Endothelial cell of umbilical vein (primary cell): ENCODE measurements around the gene CXCL3. TPM values are rescaled to one million over a fixed set of nuclear protein-coding genes. Genes with fewer than 3 reads are reported as not detected.

Experiments
- BruUV-seq: library from RNA; stranded (reverse); fragments of 400-500 nt; replicated peaks from 2 replicates; lab custom pipeline; 2021; lab: Mats Ljungman, UMichigan
- CTCF ChIA-PET: fragments of 300-600, 350-600 bp; sonication (Branson Sonifier 250); formaldehyde crosslinking; loops from one replicate; lab custom pipeline; 2021; ENCODE audit warnings: antibody characterized with exemption, inconsistent platforms; lab: Charles Lee
- POLR2A ChIA-PET: fragments of 300-600, 350-600 bp; sonication (Branson Sonifier 250); formaldehyde crosslinking; loops from one replicate; lab custom pipeline; 2021; ENCODE audit warnings: antibody characterized with exemption, inconsistent platforms; lab: Charles Lee
- DNase-seq: peaks from one replicate; pipeline ENCODE4 v3.0.0-alpha.2; 2011; ENCODE audit warnings: low read depth, low spot score
- FAIRE-seq: peaks from 2 replicates; lab custom pipeline; 2011; peaks lifted over from hg19 to GRCh38; lab: Jason Lieb, UNC
- H2AFZ ChIP-seq: 2 replicates; pipeline ENCODE4 v1.6.0; 2012; ENCODE audit warnings: low read depth, low read length, control low read depth, inconsistent platforms
- H3K27ac ChIP-seq: 2 replicates; pipeline ENCODE4 v1.5.1; 2011; ENCODE audit warnings: low read depth, mild to moderate bottlenecking, control low read depth, low read length, moderate library complexity; ENCODE audit not compliant: insufficient read depth
- H3K27me3 ChIP-seq, 2 experiments: 2 replicates each; pipeline versions ENCODE4 v1.6.0 to v1.6.1; 2011; ENCODE audit warnings: low read length in 2 of 2, mixed read lengths in 1 of 2; ENCODE audit not compliant: control insufficient read depth in 2 of 2, insufficient read depth in 2 of 2
- H3K36me3 ChIP-seq, 2 experiments: 2 replicates in 1 of 2; 3 replicates in 1 of 2; pipeline ENCODE4 v1.5.1; 2011; ENCODE audit warnings: low read length in 2 of 2, mild to moderate bottlenecking in 1 of 2, moderate library complexity in 1 of 2; ENCODE audit not compliant: control insufficient read depth in 2 of 2, insufficient read depth in 2 of 2; ENCODE audit errors: extremely low read depth in 1 of 2
- H3K4me1 ChIP-seq: 3 replicates; pipeline ENCODE4 v1.5.1; 2011; ENCODE audit warnings: mild to moderate bottlenecking, low read length; ENCODE audit not compliant: control insufficient read depth, insufficient read depth; ENCODE audit errors: extremely low read depth
- H3K4me2 ChIP-seq: 2 replicates; pipeline ENCODE4 v1.6.1; 2011; ENCODE audit warnings: low read length, control low read depth, mixed read lengths; ENCODE audit not compliant: insufficient read depth
- H3K4me3 ChIP-seq, 3 experiments: fragments of 200-600 bp in 1 of 3; sonication (generic), shearing (Covaris generic) in 1 of 3; replicated peaks in 1 of 3; 2 replicates each; pipeline ENCODE4 v1.5.1; 2011 to 2016; ENCODE audit warnings: control low read depth in 3 of 3, low read length in 3 of 3, mild to moderate bottlenecking in 2 of 3, inconsistent platforms in 1 of 3, low read depth in 1 of 3, moderate library complexity in 1 of 3; ENCODE audit not compliant: insufficient read depth in 1 of 3
- H3K79me2 ChIP-seq: 2 replicates; pipeline ENCODE4 v1.6.0; 2012; ENCODE audit warnings: low read length, inconsistent platforms; ENCODE audit not compliant: control insufficient read depth, insufficient read depth
- H3K9ac ChIP-seq: replicated peaks from 2 replicates; pipeline ENCODE3; 2011; ENCODE audit warnings: low read length, control low read depth; ENCODE audit not compliant: insufficient read depth; ENCODE audit errors: extremely low read depth
- H3K9me1 ChIP-seq: replicated peaks from 3 replicates; pipeline ENCODE4 v1.6.0; 2011; ENCODE audit warnings: mild to moderate bottlenecking, low read length; ENCODE audit not compliant: control insufficient read depth, insufficient read depth; ENCODE audit errors: extremely low read depth
- H3K9me3 ChIP-seq: replicated peaks from 2 replicates; pipeline ENCODE4 v1.5.1; 2012; ENCODE audit warnings: low read length, inconsistent platforms; ENCODE audit not compliant: control insufficient read depth, insufficient read depth
- H4K20me1 ChIP-seq: replicated peaks from 2 replicates; pipeline ENCODE3; 2011; ENCODE audit warnings: mild to moderate bottlenecking, low read length; ENCODE audit not compliant: control insufficient read depth, insufficient read depth; ENCODE audit errors: extremely low read depth
- EZH2 ChIP-seq: IDR thresholded peaks from 2 replicates; pipeline ENCODE4 v1.6.1; 2012; ENCODE audit warnings: borderline replicate concordance, low read depth, mild to moderate bottlenecking, moderate library complexity, low read length, inconsistent platforms; ENCODE audit not compliant: severe bottlenecking
- FOS ChIP-seq: IDR thresholded peaks from 2 replicates; pipeline ENCODE4 v1.6.1; 2011; ENCODE audit warnings: mild to moderate bottlenecking, low read length, moderate library complexity, borderline replicate concordance; ENCODE audit not compliant: insufficient read depth
- JUN ChIP-seq: IDR thresholded peaks from 2 replicates; pipeline ENCODE4 v1.6.1; 2011; ENCODE audit warnings: borderline replicate concordance, low read depth; ENCODE audit not compliant: insufficient read length, insufficient read depth
- MYC ChIP-seq: IDR thresholded peaks from one replicate; pipeline ENCODE4 v1.6.1; 2011; ENCODE audit warnings: mild to moderate bottlenecking, low read depth, low read length
- POLR2A ChIP-seq: IDR thresholded peaks from 2 replicates; pipeline ENCODE4 v1.6.1; 2012; ENCODE audit warnings: low read depth, mild to moderate bottlenecking, control low read depth, low read length
- POLR2AphosphoS5 ChIP-seq: IDR thresholded peaks from 2 replicates; pipeline ENCODE4 v1.6.1; 2012; ENCODE audit warnings: low read depth, mild to moderate bottlenecking, control low read depth, low read length, moderate library complexity; ENCODE audit not compliant: insufficient read depth
- dilution Hi-C: fragments of 300-500 bp; cut with MboI; formaldehyde crosslinking; loops from one replicate; pipeline ENCODE4 v1.15.0; 2019; ENCODE audit warnings: low sequenced_read_pairs; ENCODE audit not compliant: extremely low pct_ligation_motif_present
- intact Hi-C: fragments of 100-400 bp; cut with micrococcal nuclease; formaldehyde crosslinking; loops from one replicate; pipeline ENCODE4 v1.10.0; 2022
- polyA plus RNA-seq, 4 experiments: library from polyadenylated mRNA; depleted of rRNA in 3 of 4; stranded (reverse) in 3 of 4; unstranded in 1 of 4; fragments of >200 nt; gene quantifications; 2 replicates each; pipeline versions ENCODE4 v1.2.1 to v1.2.3, GENCODE V29; 2011 to 2012; ENCODE audit warnings: missing spikeins in 1 of 4
- total RNA-seq: library from RNA; stranded (reverse); gene quantifications from 2 replicates; pipeline ENCODE4 v1.2.3, GENCODE V29; 2021
- TF ChIP-seq, protein P1 (sequence below), 2 donors: IDR thresholded peaks; 1 replicate in 1 of 2; 2 replicates in 1 of 2; pipeline ENCODE4 v1.5.1; 2011; ENCODE audit warnings: low read length in 2 of 2, mild to moderate bottlenecking in 2 of 2, moderate library complexity in 2 of 2, control low read depth in 1 of 2, inconsistent platforms in 1 of 2, low read depth in 1 of 2; ENCODE audit not compliant: insufficient read depth in 1 of 2; ENCODE audit errors: extremely low read depth in 1 of 2
- TF ChIP-seq, protein P2 (sequence below): IDR thresholded peaks from 2 replicates; pipeline ENCODE4 v1.6.1; 2011; ENCODE audit not compliant: insufficient read depth, insufficient read length

The CXCL3 gene
- total and polyA plus RNA-seq, 2 donors (not counting 3 experiments of a cell fraction or from before 2014, with no cell fraction given): 1.1 to 1.3 TPM

GRCh38 chr4:73998040-73999011 lies 40.2 kb downstream of the CXCL3 start, which contains the start of gene CXCL5:
Gene CXCL5, minus strand, starts transcription at chr4:73998677. Its CDS starts 96 bp downstream, at chr4:73998581.
- H3K9ac ChIP-seq: peak within 1 kb of the TSS; percentile 13
- H3K36me3 ChIP-seq: no peaks in the 10 kb centered on the region
- H3K79me2 ChIP-seq: no peaks in the 10 kb centered on the region
- POLR2A ChIA-PET: interaction anchor here (0.6 to 1.0 kb wide), 3 partner anchors 100 to 409 kb away, joined by 3 to 5 read pairs (median 3); partner anchors contain the start of gene CXCL2
- intact Hi-C loops (loop anchor here (2.0 kb wide), 2 partner anchors 20 to 136 kb away; no protein-coding TSS in a partner anchor), dilution Hi-C loops (no loop called here)
- peak; percentile 41 for DNase-seq
- no TSS peak for BruUV-seq
- H3K9me3 ChIP-seq: no peaks in the 10 kb centered on the region
- no peaks in the 10 kb centered on the region for H3K27me3 ChIP-seq
- FAIRE-seq: peak; percentile 66
- no peak within 1 kb of the TSS for H3K27ac ChIP-seq
- H3K4me2 ChIP-seq: peak within 1 kb of the TSS; percentile 64
- H4K20me1 ChIP-seq: no peaks in the 10 kb centered on the region
- CTCF ChIA-PET: interaction anchor here (0.6 to 2.0 kb wide), 14 partner anchors 18 to 425 kb away, joined by 3 to 14 read pairs (median 3); partner anchors contain the start of gene CXCL3
- peak within 1 kb of the TSS; percentile 93 for H2AFZ ChIP-seq
- peaks cover 10% of the 10 kb centered on the region for H3K4me1 ChIP-seq
- no peak for TF ChIP-seq MYC
- TF ChIP-seq, protein P1, sequence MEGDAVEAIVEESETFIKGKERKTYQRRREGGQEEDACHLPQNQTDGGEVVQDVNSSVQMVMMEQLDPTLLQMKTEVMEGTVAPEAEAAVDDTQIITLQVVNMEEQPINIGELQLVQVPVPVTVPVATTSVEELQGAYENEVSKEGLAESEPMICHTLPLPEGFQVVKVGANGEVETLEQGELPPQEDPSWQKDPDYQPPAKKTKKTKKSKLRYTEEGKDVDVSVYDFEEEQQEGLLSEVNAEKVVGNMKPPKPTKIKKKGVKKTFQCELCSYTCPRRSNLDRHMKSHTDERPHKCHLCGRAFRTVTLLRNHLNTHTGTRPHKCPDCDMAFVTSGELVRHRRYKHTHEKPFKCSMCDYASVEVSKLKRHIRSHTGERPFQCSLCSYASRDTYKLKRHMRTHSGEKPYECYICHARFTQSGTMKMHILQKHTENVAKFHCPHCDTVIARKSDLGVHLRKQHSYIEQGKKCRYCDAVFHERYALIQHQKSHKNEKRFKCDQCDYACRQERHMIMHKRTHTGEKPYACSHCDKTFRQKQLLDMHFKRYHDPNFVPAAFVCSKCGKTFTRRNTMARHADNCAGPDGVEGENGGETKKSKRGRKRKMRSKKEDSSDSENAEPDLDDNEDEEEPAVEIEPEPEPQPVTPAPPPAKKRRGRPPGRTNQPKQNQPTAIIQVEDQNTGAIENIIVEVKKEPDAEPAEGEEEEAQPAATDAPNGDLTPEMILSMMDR (IDR thresholded peaks at IDR 0.05; ENCODE audit: extremely low read depth in 1 of 2, insufficient read depth in 1 of 2, low read depth in 1 of 2, low read length in 2 of 2): peak in 1 of 2 donors; percentile 31
- no peaks in the 10 kb centered on the region for H3K9me1 ChIP-seq
- peak within 1 kb of the TSS; percentile 13 to 44 (median 40) for H3K4me3 ChIP-seq

DNA sequence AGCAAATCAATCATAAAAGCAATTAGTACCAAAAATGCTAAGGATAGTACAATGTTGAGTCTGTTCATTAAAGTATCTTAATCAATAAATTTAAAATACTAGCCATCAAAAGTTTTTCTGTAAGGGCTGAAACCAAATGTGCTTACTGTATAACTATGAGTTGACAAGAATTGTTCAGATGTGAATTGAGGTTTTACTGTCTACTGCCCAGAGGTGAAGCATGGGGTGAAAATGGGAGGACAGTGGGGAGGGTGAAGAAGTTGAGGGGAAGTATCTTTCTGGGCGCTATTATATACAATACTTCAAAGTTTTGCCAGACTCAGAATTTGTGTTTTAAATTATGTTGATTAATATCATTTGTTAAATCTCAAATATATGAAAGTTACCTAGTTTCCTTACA lies 46.4 kb downstream of the CXCL3 start:
- H3K79me2 ChIP-seq: no peaks in the 10 kb centered on the region
- no peaks in the 10 kb centered on the region for H4K20me1 ChIP-seq
- intact Hi-C loops (no loop called here), dilution Hi-C loops (no loop called here)
- FAIRE-seq (no peak), DNase-seq (no peak)
- TF ChIP-seq POLR2AphosphoS5 (no peak), FOS (no peak), POLR2A (no peak), EZH2 (no peak), JUN (no peak), MYC (no peak)
- TF ChIP-seq, protein P2, sequence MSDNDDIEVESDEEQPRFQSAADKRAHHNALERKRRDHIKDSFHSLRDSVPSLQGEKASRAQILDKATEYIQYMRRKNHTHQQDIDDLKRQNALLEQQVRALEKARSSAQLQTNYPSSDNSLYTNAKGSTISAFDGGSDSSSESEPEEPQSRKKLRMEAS: no peak
- TF ChIP-seq, protein P1 (IDR thresholded peaks at IDR 0.05; ENCODE audit: extremely low read depth in 1 of 2, insufficient read depth in 1 of 2, low read depth in 1 of 2, low read length in 2 of 2): no peak
- no peak overlapping the region for H3K4me3 ChIP-seq
- H2AFZ ChIP-seq: no peak overlapping the region
- ChIA-PET POLR2A (no interaction called here), CTCF (no interaction called here)
- H3K27ac ChIP-seq: no peak overlapping the region
- H3K4me1 ChIP-seq: no peaks in the 10 kb centered on the region
- H3K9me3 ChIP-seq: no peaks in the 10 kb centered on the region
- BruUV-seq: no TSS peak
- no peaks in the 10 kb centered on the region for H3K27me3 ChIP-seq
- no peaks in the 10 kb centered on the region for H3K9me1 ChIP-seq
- H3K36me3 ChIP-seq: no peaks in the 10 kb centered on the region
- no peak overlapping the region for H3K4me2 ChIP-seq
- no peak overlapping the region for H3K9ac ChIP-seq
